Neural cell (in vitro differentiated cells): ENCODE results near the gene SESN1. TPM values are rescaled to one million over a fixed set of nuclear protein-coding genes. Genes with fewer than 3 reads are reported as not detected.

Experiments
- H2AFZ ChIP-seq: fragments of 200-600, 300-800 bp; sonication (generic), shearing (Covaris generic); 2 replicates; pipeline ENCODE4 v1.6.0; 2014; ENCODE audit warnings: low read depth, mild to moderate bottlenecking, antibody characterized with exemption, low read length, moderate library complexity
- H3F3A ChIP-seq: fragments of 200-600 bp; shearing (Covaris generic); 2 replicates; pipeline ENCODE4 v1.6.1; 2016; ENCODE audit warnings: mild to moderate bottlenecking, moderate library complexity, mixed read lengths, antibody characterized with exemption, low read length; ENCODE audit not compliant: insufficient read depth, poor library complexity, severe bottlenecking
- H3K27ac ChIP-seq: fragments of 200-600, 300-800 bp; sonication (generic), shearing (Covaris generic); 2 replicates; pipeline ENCODE4 v1.5.1; 2014; ENCODE audit warnings: mild to moderate bottlenecking, low read length, moderate library complexity
- H3K27me3 ChIP-seq: fragments of 300-800, 200-600 bp; sonication (generic), shearing (Covaris generic); 2 replicates; pipeline ENCODE4 v1.6.0; 2014; ENCODE audit warnings: mild to moderate bottlenecking, low read depth, low read length, moderate library complexity; ENCODE audit not compliant: insufficient read depth
- H3K36me3 ChIP-seq: fragments of 300-800, 200-600 bp; sonication (generic), shearing (Covaris generic); 2 replicates; pipeline ENCODE4 v1.5.1; 2014; ENCODE audit warnings: mild to moderate bottlenecking, antibody characterized with exemption, low read length, moderate library complexity; ENCODE audit not compliant: insufficient read depth
- H3K4me2 ChIP-seq: fragments of 300-800, 200-600 bp; sonication (generic), shearing (Covaris generic); 2 replicates; pipeline ENCODE4 v1.6.0; 2014; ENCODE audit warnings: mild to moderate bottlenecking, low read length
- H3K4me3 ChIP-seq: fragments of 300-800, 200-600 bp; sonication (generic), shearing (Covaris generic); 2 replicates; pipeline ENCODE4 v1.5.1; 2014; ENCODE audit warnings: mild to moderate bottlenecking, low read length, moderate library complexity
- H3K79me2 ChIP-seq: fragments of 200-600 bp; shearing (Covaris generic); replicated peaks from 2 replicates; pipeline ENCODE4 v1.6.0; 2014; ENCODE audit warnings: mild to moderate bottlenecking, low read length, moderate library complexity; ENCODE audit not compliant: insufficient read depth
- H3K9ac ChIP-seq: fragments of 300-800, 200-600 bp; sonication (generic), shearing (Covaris generic); 2 replicates; pipeline ENCODE4 v1.6.1; 2016; ENCODE audit warnings: mild to moderate bottlenecking, low read length, mixed read lengths
- H3K9me2 ChIP-seq: fragments of 200-600 bp; shearing (Covaris generic); 2 replicates; pipeline ENCODE4 v1.6.1; 2016; ENCODE audit warnings: mild to moderate bottlenecking, low read length, mixed read lengths; ENCODE audit not compliant: insufficient read depth
- H3K9me3 ChIP-seq: fragments of 200-600, 300-800 bp; sonication (generic), shearing (Covaris generic); 2 replicates; pipeline ENCODE4 v1.6.1; 2016; ENCODE audit warnings: mild to moderate bottlenecking, mixed run types, low read length, moderate library complexity, mixed read lengths
- H4K20me1 ChIP-seq: fragments of 200-600 bp; shearing (Covaris generic); 2 replicates; pipeline ENCODE4 v1.6.1; 2016; ENCODE audit warnings: mild to moderate bottlenecking, mixed run types; ENCODE audit not compliant: insufficient read depth
- EP300 ChIP-seq: fragments of 450-650 bp; conservative IDR thresholded peaks from 2 replicates; pipeline ENCODE4 v1.6.1; 2014; ENCODE audit warnings: antibody characterized with exemption, mild to moderate bottlenecking, moderate library complexity; ENCODE audit not compliant: poor library complexity, severe bottlenecking
- EZH2 ChIP-seq: fragments of 200-600, 300-800 bp; shearing (Covaris generic), sonication (generic); IDR thresholded peaks from 2 replicates; pipeline ENCODE4 v1.6.1; 2014; ENCODE audit warnings: antibody characterized with exemption, low read length, borderline replicate concordance, mild to moderate bottlenecking; ENCODE audit not compliant: insufficient read depth, poor library complexity, severe bottlenecking
- MXI1 ChIP-seq: fragments of 450-650 bp; conservative IDR thresholded peaks from 2 replicates; pipeline ENCODE4 v1.6.1; 2014; ENCODE audit warnings: antibody characterized with exemption, mild to moderate bottlenecking; ENCODE audit not compliant: poor library complexity, severe bottlenecking
- POLR2AphosphoS5 ChIP-seq: IDR thresholded peaks from 2 replicates; pipeline ENCODE4 v1.6.1; 2012
- RAD21 ChIP-seq: fragments of 450-650 bp; conservative IDR thresholded peaks from 2 replicates; pipeline ENCODE4 v1.6.1; 2014; ENCODE audit warnings: antibody characterized with exemption, mild to moderate bottlenecking, moderate library complexity
- SMC3 ChIP-seq: fragments of 450-650 bp; conservative IDR thresholded peaks from 2 replicates; pipeline ENCODE4 v1.6.1; 2014; ENCODE audit warnings: antibody characterized with exemption, mild to moderate bottlenecking, moderate library complexity; ENCODE audit not compliant: poor library complexity
- TAF1 ChIP-seq: IDR thresholded peaks from 2 replicates; pipeline ENCODE4 v1.6.1; 2012; ENCODE audit warnings: low read depth
- polyA plus RNA-seq: library from polyadenylated mRNA; depleted of rRNA; stranded (reverse); fragments of >200 nt; gene quantifications from 2 replicates; pipeline ENCODE4 v1.2.3, GENCODE V29; 2014
- TF ChIP-seq, protein P1 (sequence below): IDR thresholded peaks from 2 replicates; pipeline ENCODE4 v1.6.1; 2012; ENCODE audit warnings: borderline replicate concordance
- TF ChIP-seq, protein P2 (sequence below): fragments of 450-650 bp; IDR thresholded peaks from 2 replicates; pipeline ENCODE4 v1.5.1; 2014; ENCODE audit warnings: antibody characterized with exemption, mild to moderate bottlenecking, moderate library complexity; ENCODE audit not compliant: poor library complexity, severe bottlenecking

Gene SESN1
- polyA plus RNA-seq, 1 donor from 2014 or later, result 46.4 TPM

DNA sequence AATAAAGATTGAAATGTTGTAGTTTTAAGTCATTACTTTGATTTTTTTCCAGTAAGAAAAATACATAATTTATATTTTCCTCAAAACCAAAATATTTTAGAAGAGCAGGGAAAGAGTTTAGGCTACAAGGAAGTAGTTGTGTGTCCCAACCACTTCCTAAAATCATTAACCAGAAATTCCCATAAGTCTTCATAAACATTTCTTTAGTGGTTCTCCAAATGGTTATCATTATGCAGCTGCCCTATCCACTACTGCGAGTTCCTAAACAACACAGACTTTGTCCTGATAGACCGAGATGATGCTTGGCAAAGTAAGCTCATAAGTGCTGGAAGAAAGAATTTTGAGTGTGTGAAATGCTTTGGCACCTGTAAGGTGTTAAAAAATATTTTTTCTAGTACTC is 152.8 kb downstream of the SESN1 start:
- H3K4me3 ChIP-seq, result no peak overlapping the region
- H3K9me3 ChIP-seq, result no peaks in the 10 kb centered on the region
- TF ChIP-seq EP300, result no peak
- no peak for TF ChIP-seq SMC3
- no peak for TF ChIP-seq RAD21
- TF ChIP-seq, protein P1, sequence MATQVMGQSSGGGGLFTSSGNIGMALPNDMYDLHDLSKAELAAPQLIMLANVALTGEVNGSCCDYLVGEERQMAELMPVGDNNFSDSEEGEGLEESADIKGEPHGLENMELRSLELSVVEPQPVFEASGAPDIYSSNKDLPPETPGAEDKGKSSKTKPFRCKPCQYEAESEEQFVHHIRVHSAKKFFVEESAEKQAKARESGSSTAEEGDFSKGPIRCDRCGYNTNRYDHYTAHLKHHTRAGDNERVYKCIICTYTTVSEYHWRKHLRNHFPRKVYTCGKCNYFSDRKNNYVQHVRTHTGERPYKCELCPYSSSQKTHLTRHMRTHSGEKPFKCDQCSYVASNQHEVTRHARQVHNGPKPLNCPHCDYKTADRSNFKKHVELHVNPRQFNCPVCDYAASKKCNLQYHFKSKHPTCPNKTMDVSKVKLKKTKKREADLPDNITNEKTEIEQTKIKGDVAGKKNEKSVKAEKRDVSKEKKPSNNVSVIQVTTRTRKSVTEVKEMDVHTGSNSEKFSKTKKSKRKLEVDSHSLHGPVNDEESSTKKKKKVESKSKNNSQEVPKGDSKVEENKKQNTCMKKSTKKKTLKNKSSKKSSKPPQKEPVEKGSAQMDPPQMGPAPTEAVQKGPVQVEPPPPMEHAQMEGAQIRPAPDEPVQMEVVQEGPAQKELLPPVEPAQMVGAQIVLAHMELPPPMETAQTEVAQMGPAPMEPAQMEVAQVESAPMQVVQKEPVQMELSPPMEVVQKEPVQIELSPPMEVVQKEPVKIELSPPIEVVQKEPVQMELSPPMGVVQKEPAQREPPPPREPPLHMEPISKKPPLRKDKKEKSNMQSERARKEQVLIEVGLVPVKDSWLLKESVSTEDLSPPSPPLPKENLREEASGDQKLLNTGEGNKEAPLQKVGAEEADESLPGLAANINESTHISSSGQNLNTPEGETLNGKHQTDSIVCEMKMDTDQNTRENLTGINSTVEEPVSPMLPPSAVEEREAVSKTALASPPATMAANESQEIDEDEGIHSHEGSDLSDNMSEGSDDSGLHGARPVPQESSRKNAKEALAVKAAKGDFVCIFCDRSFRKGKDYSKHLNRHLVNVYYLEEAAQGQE, result no peak
- no peak for TF ChIP-seq EZH2
- no peak for TF ChIP-seq TAF1
- TF ChIP-seq, protein P2, sequence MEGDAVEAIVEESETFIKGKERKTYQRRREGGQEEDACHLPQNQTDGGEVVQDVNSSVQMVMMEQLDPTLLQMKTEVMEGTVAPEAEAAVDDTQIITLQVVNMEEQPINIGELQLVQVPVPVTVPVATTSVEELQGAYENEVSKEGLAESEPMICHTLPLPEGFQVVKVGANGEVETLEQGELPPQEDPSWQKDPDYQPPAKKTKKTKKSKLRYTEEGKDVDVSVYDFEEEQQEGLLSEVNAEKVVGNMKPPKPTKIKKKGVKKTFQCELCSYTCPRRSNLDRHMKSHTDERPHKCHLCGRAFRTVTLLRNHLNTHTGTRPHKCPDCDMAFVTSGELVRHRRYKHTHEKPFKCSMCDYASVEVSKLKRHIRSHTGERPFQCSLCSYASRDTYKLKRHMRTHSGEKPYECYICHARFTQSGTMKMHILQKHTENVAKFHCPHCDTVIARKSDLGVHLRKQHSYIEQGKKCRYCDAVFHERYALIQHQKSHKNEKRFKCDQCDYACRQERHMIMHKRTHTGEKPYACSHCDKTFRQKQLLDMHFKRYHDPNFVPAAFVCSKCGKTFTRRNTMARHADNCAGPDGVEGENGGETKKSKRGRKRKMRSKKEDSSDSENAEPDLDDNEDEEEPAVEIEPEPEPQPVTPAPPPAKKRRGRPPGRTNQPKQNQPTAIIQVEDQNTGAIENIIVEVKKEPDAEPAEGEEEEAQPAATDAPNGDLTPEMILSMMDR, result no peak
- TF ChIP-seq POLR2AphosphoS5, result no peak
- TF ChIP-seq MXI1, result no peak
- no peak overlapping the region for H3K9ac ChIP-seq
- H3K27me3 ChIP-seq, result no peaks in the 10 kb centered on the region
- no peak overlapping the region for H3K27ac ChIP-seq
- no peak overlapping the region for H3K4me2 ChIP-seq
- no peaks in the 10 kb centered on the region for H3K9me2 ChIP-seq
- H3F3A ChIP-seq, result no peaks in the 10 kb centered on the region
- no peaks in the 10 kb centered on the region for H3K79me2 ChIP-seq
- no peaks in the 10 kb centered on the region for H3K36me3 ChIP-seq
- H2AFZ ChIP-seq, result no peak overlapping the region
- no peaks in the 10 kb centered on the region for H4K20me1 ChIP-seq

DNA sequence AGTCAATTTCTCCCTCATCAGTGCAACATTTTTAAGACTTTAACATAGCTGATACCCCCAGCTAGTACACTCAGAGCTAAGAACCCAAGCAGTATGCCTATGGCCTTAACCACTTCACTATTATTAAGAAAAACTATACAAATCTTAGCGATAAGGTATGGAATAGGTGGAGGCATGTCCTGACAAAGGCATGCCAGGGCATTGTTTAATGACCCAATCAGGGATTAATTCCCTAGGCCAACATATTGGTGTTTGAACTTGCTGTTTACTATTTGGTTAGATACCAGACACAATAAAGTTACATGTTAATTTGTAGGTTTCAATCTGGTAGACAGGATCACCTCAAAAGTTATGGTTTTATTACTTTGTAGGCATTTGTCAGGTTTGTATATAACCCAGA is 153.4 kb downstream of the SESN1 start:
- Histone ChIP-seq H3F3A (no peaks in the 10 kb centered on the region), H3K27me3 (no peaks in the 10 kb centered on the region), H3K9ac (no peak overlapping the region), H3K4me3 (no peak overlapping the region), H3K79me2 (no peaks in the 10 kb centered on the region), H2AFZ (no peak overlapping the region), H3K27ac (no peak overlapping the region), H3K9me3 (no peaks in the 10 kb centered on the region), H3K4me2 (no peak overlapping the region), H3K36me3 (no peaks in the 10 kb centered on the region), H4K20me1 (no peaks in the 10 kb centered on the region), H3K9me2 (no peaks in the 10 kb centered on the region)
- no peak for TF ChIP-seq TAF1
- TF ChIP-seq POLR2AphosphoS5, result no peak
- no peak for TF ChIP-seq SMC3
- no peak for TF ChIP-seq EP300
- TF ChIP-seq RAD21, result no peak
- TF ChIP-seq, protein P1, result no peak
